GM10847 (cell line): ENCODE data around the gene DPH6.

Source experiments
- POLR2A ChIP-seq: IDR thresholded peaks from 2 replicates; pipeline ENCODE4 v1.6.1; 2011; ENCODE audit not compliant: insufficient read length; ENCODE audit errors: extremely low read depth

The DPH6 gene

GRCh38 chr15:35358824-35359223, 187.1 kb downstream of the DPH6 start:
- no peak for TF ChIP-seq POLR2A

GRCh38 chr15:35351059-35351458, 194.9 kb downstream of the DPH6 start:
- TF ChIP-seq POLR2A, result no peak

DNA sequence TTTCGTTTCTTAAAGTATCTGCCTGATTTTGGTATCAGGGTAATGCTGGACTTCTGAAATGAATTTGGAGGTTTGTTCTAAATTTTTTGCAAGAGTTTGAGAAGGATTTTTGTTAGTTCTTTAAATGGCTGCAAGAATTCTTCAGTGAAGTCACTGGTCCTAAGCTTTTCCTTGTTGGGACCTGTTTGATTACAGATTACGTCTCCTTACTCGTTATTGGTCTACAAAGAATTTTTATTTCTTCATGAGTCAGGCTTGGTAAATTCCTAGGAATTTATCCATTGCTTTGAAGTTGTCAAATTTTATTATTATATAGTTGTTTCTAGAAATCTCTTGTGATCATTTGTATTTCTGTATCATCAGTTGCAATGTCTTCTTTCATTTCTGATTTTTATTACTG, 196.0 kb downstream of the DPH6 start:
- TF ChIP-seq POLR2A, result no peak

DNA sequence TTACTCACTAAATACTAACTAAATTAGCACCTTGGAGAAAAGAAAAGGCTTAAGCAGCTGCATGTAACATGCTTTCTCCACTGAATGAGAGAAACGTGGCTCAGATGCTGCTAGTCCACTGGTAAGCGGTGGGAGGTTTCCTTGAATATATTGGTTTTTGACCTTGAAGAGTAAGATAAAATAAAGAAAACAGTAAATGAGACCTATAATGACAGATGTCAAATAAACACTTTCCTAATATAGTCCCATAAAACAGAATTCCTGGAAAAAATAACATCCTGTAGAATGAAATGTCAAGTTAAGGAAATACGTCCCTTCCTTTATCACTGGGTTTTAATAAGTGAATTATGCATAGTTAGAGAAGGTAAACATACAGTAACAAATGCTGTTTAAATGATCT, 215.0 kb downstream of the DPH6 start:
- TF ChIP-seq POLR2A, result no peak

DNA sequence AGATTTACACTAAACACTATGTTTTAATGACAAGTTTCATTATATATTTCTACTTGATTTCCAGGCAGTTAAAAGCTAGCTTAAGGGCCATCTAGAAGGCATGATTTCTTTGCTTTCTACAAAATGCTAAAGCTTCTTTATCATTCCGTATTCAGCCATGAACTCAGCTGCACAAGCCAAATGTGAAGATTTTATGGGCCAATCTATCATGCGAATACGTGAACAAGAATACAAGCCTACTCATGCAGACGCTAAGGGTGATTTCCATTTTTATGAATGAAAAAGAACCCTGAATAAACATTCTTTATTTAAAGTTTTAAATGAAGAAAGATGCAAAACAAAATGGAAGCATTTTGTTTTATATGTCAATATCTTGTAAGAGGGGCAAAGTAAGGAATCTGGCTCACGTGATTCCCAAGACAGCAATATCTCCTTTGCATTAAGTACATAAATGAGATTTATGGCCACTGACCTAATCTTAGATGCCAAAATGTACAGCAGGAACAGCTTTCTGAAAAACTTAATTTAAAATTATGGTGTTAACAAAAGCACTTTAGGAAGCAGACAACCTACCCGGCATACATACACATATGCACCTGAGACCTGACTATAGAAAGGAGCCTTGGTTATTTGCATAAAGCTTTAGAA, 215.8 kb downstream of the DPH6 start:
- TF ChIP-seq POLR2A, result no peak

DNA sequence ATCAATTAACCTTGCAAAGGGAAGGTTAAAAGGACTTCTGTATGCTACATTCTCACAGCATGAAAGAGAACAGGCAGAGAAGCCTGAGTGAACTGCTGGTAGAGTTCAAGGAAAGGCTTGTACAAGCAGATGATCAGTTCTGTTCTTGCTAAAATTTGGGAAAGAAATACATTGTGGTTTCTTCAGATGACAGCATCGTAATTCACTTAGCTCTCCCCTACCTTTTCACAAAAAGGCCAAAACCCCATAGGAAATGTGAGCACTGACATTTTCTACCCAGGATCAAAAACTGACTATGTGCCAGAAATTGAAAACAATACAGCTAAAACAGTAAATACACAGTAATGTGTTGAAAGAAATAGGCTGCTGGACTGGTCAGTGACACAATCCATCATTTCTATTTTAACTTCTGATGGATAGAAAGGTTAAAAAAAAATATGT, 216.4 kb downstream of the DPH6 start:
- TF ChIP-seq POLR2A, result no peak

DNA sequence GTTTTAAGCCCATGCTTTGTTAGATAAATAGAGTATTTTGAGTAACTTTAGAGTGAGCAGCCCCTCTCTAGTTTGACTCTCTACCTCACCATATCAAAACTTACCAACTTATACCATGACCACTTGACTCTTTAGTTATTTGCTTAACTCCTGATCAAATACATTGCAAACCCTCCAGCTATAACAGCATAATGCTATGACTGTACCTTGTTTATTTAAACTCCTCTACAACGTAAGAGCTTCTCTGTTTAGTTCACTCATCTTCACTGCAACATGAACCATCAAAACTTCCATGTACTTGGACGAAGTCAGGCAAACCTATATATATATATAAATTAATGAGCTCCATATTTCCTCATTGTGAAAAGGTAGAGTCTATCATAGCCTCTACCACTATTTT, 218.2 kb downstream of the DPH6 start:
- TF ChIP-seq POLR2A, result no peak

DNA sequence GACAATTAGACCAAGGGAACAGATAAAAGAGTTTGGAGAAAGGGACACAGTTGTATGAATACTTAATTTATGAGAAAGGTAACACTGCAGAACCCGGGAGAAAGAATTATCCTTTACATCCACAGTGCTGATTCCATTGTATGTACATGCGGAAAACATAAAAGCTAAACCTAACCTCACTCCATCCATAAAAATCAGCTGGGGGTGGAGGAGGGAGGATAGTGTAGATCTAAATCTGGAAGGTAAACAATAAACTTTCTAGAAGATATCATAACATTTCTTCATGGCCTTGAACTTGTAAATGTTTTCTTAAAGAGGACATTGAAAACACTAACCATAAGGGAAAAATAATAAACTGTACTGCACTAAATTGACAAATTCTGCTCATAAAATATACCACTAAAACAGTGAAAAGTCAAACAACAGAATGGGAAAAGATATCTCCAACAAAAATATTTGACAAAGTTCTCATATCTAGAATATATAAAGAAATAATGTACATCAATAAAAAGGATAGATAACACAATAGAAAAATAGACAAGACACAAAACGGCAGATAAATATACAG, 220.5 kb downstream of the DPH6 start:
- no peak for TF ChIP-seq POLR2A

DNA sequence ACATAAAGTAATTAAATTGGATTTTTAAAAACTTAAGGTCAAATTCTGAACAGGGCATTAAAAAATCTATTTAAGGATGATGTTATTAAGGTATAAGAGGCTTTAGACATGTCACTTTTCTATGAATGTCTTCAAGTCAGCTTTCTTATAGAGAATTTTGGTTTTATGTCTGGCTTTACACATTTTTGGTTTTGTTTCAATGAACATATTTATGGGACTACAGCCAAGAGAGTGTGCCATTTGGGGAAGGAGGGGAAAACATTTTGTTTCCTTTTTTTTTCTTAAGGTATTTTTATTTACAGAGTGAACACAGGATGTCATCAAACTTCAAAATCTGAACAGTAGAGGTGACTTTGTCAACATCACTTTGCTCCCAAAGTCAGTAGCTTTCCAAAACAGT, 222.8 kb downstream of the DPH6 start:
- no peak for TF ChIP-seq POLR2A

GRCh38 chr15:35321926-35322325, 224.0 kb downstream of the DPH6 start:
- TF ChIP-seq POLR2A, result no peak

- TF ChIP-seq POLR2A, result no peak
Measured at GRCh38 chr15:35320911-35321310, 225.1 kb downstream of the DPH6 start.
